GM12801 (cell line): ENCODE measurements around the gene HOXC4.

Experiments used
- CTCF ChIP-seq: IDR thresholded peaks from one replicate; pipeline ENCODE4 v1.5.1; 2011; ENCODE audit warnings: control low read depth; ENCODE audit not compliant: insufficient read length; ENCODE audit errors: extremely low read depth

The HOXC4 gene

GRCh38 chr12:54017878-54018467 lies 35.7 kb upstream of the HOXC4 start:
- TF ChIP-seq CTCF: no peak

- no peak for TF ChIP-seq CTCF
Measured at GRCh38 chr12:54018468-54018984, 35.1 kb upstream of the HOXC4 start.

- TF ChIP-seq CTCF: no peak
Measured at GRCh38 chr12:54019091-54019811, 34.4 kb upstream of the HOXC4 start.

- TF ChIP-seq CTCF: no peak
Measured at GRCh38 chr12:54019924-54020590, 33.6 kb upstream of the HOXC4 start.

GRCh38 chr12:54020591-54021405 lies 32.8 kb upstream of the HOXC4 start:
- TF ChIP-seq CTCF: no peak

GRCh38 chr12:54021432-54022013 lies 32.1 kb upstream of the HOXC4 start:
- TF ChIP-seq CTCF: no peak
